Right ventricle myocardium superior (tissue), 1 donor: Measurements from ENCODE around the gene EXD3. TPM values are rescaled to one million over a fixed set of nuclear protein-coding genes. Genes with fewer than 3 reads are reported as not detected.
"Not testable (repeated sequence)": the region's sequence is repeated elsewhere in the genome, so short reads cannot be mapped to it uniquely, and the experiment has no call there.

Experiments used
- ATAC-seq: fragments of 200-7000 bp; cut with Tn5 transposase; one replicate; pipeline ENCODE4 v1.9.1; 2020; ENCODE audit warnings: mild to moderate bottlenecking; ENCODE audit not compliant: poor library complexity
- DNase-seq: peaks from one replicate; pipeline ENCODE4 v3.0.0-alpha.2; 2020
- intact Hi-C: fragments of 100-400 bp; cut with DNase I; formaldehyde crosslinking; loops from one replicate; pipeline ENCODE4 v1.11.2; 2022
- total RNA-seq: library from RNA; stranded (reverse); fragmentation: NEBNext Ultra II Directional; extraction: Animal tissue kit (Norgen Biotek cat#: 25700); gene quantifications from one replicate; pipeline ENCODE4 v1.2.1, GENCODE V29; 2021
- donor health status: DM: no; HTN: yes; CAD: no; lungs with severe emphysema.

Gene EXD3
- total RNA-seq, 1 donor from 2014 or later = 6.9 TPM

DNA sequence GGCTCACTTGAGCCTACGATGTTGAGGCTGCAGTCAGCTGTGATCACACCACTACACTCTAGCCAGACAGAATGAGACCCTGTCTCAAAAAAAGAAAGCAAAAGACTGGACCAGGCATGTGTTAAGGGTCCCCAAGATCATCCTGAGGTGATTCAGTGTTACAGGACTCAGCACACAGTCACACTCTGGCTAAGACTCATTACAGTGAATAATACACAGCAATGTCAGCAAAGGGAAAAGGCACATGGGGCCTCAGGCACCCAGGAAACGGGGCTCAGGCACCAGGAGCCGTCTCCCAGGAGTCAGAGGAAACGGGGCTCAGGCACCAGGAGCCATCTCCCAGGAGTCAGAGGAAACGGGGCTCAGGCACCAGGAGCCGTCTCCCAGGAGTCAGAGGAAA, 81.7 kb downstream of the EXD3 start:
- intact Hi-C loops = no loop called here
- ATAC-seq = no peak
- no peak for DNase-seq

DNA sequence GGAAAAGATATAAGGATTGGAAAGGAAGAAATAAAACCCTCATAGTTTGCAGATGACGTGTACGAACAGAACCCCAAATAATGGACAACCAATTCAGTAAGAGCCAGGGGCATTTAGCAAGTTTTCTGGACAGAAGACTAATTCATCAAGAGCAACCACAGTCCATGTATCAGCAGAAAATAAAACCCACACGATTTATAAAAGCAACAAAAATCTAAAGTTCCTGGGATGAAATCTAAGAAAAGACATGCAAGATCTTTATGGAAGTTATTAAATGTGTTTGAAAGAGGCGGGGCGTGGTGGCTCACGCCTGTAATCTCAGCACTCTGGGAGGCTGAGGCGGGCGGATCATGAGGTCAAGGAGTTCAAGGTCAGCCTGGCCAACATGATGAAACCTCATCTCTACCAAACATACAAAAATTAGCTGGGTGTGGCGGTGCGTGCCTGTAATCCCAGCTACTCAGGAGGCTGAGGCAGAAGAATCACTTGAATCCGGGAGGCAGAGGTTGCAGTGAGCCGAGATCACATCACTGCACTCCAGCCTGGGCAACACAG, 83.0 kb downstream of the EXD3 start:
- intact Hi-C loops = not testable (repeated sequence)

GRCh38 chr9:137339045-137339907, 83.7 kb downstream of the EXD3 start:
- intact Hi-C loops = no loop called here
- no peak for ATAC-seq
- no peak for DNase-seq

More for the DNA sequence above, 83.0 kb downstream of the EXD3 start:
- ATAC-seq, DNase-seq: not testable (repeated sequence)

GRCh38 chr9:137336735-137337134, 86.2 kb downstream of the EXD3 start:
- intact Hi-C loops = no loop called here
- DNase-seq = no peak
- no peak for ATAC-seq

DNA sequence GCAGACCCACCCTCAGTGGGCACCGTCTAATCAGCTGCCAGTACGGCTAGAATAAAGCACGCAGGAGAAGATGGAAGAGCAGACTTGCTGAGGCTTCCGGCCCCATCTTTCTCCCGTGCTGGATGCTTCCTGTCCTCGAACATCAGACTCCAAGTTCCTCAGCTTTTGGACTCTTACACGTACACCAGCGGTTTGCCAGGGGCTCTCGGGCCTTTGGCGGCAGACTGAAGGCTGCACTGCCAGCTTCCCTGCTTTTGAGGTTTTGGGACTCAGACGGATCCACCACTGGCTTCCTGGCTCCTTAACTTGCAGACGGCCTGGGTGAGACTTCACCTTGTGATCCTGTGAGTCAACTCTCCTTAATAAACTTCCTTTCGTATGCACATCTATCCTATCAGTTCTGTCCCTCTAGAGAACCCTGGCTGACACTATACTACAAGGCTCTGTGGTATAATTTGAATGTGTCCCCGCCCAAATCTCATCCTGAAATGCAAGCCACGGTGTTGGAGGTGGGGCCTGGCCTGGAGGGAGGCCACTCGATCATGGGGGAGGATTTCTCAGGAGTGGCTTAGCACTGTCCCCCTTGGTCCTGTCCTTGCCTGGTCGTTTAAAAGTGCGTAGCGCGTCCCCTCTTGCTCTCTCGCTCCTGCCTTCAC, 89.8 kb downstream of the EXD3 start:
- intact Hi-C loops = no loop called here
- ATAC-seq (no peak), DNase-seq (no peak)

DNA sequence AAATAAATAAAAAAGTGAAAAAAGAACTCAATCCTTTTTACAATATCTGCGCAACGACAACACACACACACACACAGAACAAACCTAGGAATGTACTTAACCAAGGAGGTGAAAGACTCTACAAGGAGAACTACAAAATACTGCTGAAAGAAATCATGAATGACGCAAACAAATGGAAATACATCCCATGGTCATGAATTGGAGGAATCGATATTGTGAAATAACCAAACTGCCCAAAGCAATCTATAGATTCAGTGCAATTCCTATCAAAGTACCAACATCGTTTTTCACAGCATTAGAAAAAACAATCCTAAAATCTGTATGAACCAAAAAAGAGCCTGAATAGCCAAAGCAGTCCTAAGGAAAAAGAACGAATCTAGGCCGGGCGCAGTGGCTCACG, 91.0 kb downstream of the EXD3 start:
- ATAC-seq (no peak), DNase-seq (no peak)
- intact Hi-C loops = no loop called here

DNA sequence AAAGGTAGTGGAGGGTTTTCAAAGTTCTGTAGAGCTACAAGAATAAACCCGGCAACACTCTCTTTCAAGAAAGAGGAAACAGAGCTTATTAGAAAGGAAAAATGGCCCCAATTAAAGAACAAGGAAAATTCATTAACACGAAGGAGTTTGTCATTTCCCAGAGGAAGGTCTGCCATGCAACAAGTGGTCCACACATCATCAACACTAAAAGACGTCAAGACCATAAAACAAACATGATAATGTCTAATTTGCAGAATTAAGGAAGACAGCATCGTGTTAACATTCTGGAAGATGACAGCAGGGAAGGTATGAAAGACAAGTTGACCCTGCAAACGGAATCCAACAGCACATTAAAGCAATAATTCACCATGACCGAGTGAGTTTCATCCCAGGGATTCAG, 92.3 kb downstream of the EXD3 start:
- DNase-seq (no peak), ATAC-seq (no peak)
- intact Hi-C loops = no loop called here

DNA sequence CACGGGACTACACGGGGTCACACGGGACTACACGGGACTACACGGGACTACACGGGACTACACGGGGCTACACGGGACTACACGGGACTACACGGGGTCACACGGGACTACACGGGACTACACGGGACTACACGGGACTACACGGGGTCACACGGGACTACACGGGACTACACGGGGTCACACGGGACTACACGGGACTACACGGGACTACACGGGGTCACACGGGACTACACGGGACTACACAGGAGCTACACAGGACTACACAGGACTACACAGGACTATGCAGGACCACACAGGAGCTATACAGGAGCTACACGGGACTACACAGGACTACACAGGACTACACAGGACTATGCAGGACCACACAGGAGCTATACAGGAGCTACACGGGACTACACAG, 93.4 kb downstream of the EXD3 start:
- DNase-seq, ATAC-seq, intact Hi-C loops: not testable (repeated sequence)

- intact Hi-C loops, ATAC-seq: not testable (repeated sequence)
These were observed 95.1 kb downstream of the EXD3 start for GRCh38 chr9:137327641-137328550.

GRCh38 chr9:137326445-137327065, 96.4 kb downstream of the EXD3 start:
- ATAC-seq = no peak
- intact Hi-C loops = no loop called here
- DNase-seq = no peak

More at GRCh38 chr9:137327641-137328550, 95.1 kb downstream of the EXD3 start:
- not testable (repeated sequence) for DNase-seq

DNA sequence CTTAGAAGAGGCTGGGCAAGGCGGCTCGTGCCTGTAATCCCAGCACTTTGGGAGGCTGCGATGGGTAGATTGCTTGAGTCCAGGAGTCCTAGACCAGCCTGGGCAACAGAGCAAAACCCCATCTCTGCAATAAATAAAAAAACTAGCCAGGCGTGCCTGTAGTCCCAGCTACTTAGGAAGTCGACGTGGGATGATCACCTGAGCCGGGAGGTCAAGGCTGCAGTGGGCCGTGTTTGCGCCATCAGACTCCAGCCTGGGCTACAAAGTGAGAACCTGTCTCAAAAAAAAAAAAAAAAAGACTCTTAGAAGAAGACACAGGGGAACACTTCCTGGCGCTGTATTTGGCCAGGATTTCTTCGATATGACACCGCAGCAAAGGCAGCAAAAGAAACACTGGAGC, 97.2 kb downstream of the EXD3 start:
- ATAC-seq (no peak), DNase-seq (no peak)
- intact Hi-C loops = no loop called here

DNA sequence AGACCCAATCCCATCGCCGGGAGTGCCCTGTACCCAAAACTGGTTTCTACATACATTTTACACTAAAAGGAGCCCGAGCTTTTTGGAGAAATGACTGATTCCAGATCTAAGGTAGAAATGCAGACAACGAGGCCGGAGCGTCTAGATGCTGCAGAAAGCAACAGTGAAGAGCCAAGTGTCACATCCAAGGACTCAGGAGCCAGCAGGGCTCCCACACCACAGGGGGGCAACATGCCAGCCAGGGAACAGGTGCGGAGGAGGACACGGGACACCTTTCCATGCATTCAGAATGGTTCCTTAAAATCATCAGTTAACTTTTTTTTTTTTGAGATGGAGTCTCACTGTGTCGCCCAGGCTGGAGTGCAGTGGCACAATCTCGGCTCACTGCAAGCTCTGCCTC, 97.8 kb downstream of the EXD3 start:
- ATAC-seq (no peak), DNase-seq (no peak)
- intact Hi-C loops = no loop called here

- ATAC-seq = no peak
- intact Hi-C loops = no loop called here
- no peak for DNase-seq
These were observed 99.2 kb downstream of the EXD3 start for GRCh38 chr9:137323531-137324331.

DNA sequence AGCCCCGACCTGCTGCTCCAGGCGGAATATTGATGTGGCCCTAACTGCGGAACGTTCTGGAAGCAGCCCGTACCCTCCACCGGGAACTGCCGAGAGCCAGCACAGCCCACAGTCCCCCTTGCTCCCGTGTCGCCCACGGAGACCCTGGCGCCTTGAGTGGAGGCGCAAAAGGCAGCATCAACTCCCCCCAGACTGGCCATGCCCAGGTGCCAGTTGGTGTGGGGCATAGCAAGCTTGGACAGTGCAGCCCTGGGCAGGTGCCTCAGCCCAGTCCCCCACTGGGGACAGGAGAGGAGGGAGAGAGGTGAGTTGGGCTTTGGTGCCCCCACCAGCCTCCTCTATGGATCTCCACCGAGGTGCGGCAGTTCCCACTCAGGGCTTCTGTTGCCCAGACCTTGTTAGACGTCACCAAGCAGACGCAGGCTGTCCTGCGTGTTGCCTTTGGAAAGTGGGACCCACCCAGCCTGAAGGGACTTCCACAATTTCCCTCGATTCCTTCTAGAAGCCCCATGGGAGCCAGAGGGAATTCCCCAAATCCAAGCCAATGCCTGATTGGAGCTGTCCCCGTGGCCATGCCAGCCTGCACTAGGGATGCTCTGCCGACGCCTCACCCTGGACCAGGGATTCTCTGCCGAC, 101.1 kb downstream of the EXD3 start:
- ATAC-seq (no peak), DNase-seq (peak; percentile 27)
- intact Hi-C loops = no loop called here

- peak; percentile 49 for DNase-seq
- no peak for ATAC-seq
- intact Hi-C loops = no loop called here
These were observed 102.2 kb downstream of the EXD3 start for GRCh38 chr9:137320555-137321384.
